HG03571 (cell line): ENCODE results near the gene SLC12A1.
"Not testable (repeated sequence)": the region's sequence is repeated elsewhere in the genome, so short reads cannot be mapped to it uniquely, and the experiment has no call there.

Experiments used
- ATAC-seq: cut with Tn5 transposase; IDR thresholded peaks from one replicate; pipeline ENCODE4 v1.9.1; 2021; ENCODE audit not compliant: unreplicated experiment

SLC12A1 gene

GRCh38 chr15:48306639-48307038, 100.5 kb downstream of the SLC12A1 start:
- ATAC-seq: no peak

- no peak for ATAC-seq
Measured at GRCh38 chr15:48307586-48307985, 101.5 kb downstream of the SLC12A1 start.

GRCh38 chr15:48309740-48310139, 103.6 kb downstream of the SLC12A1 start:
- no peak for ATAC-seq

GRCh38 chr15:48313216-48313615, 107.1 kb downstream of the SLC12A1 start:
- no peak for ATAC-seq

GRCh38 chr15:48315041-48315440, 108.9 kb downstream of the SLC12A1 start:
- ATAC-seq: no peak

GRCh38 chr15:48317221-48317620, 111.1 kb downstream of the SLC12A1 start:
- ATAC-seq: no peak

GRCh38 chr15:48318131-48318530, 112.0 kb downstream of the SLC12A1 start:
- no peak for ATAC-seq

GRCh38 chr15:48323294-48323693, 117.2 kb downstream of the SLC12A1 start:
- ATAC-seq: no peak

- ATAC-seq: no peak
Measured at GRCh38 chr15:48324949-48325348, 118.8 kb downstream of the SLC12A1 start.

GRCh38 chr15:48325400-48325799, 119.3 kb downstream of the SLC12A1 start:
- ATAC-seq: no peak

GRCh38 chr15:48326180-48326579, 120.1 kb downstream of the SLC12A1 start:
- not testable (repeated sequence) for ATAC-seq

GRCh38 chr15:48330105-48330785, 124.1 kb downstream of the SLC12A1 start:
- no peak for ATAC-seq

- ATAC-seq: peak; percentile 76
Measured at GRCh38 chr15:48330855-48331795, 125.0 kb downstream of the SLC12A1 start, which contains the start of gene DUT. Gene DUT (plus strand): TSS chr15:48331429. CDS start chr15:48331516, 87 bp downstream.

GRCh38 chr15:48331796-48332641, 125.9 kb downstream of the SLC12A1 start:
- peak; percentile 38 for ATAC-seq

GRCh38 chr15:48332642-48333034, 126.5 kb downstream of the SLC12A1 start:
- ATAC-seq: no peak

GRCh38 chr15:48333540-48333939, 127.4 kb downstream of the SLC12A1 start:
- no peak for ATAC-seq

- no peak for ATAC-seq
Measured at GRCh38 chr15:48334260-48334659, 128.2 kb downstream of the SLC12A1 start.

- no peak for ATAC-seq
Measured at GRCh38 chr15:48336940-48337339, 130.8 kb downstream of the SLC12A1 start.

GRCh38 chr15:48337607-48338006, 131.5 kb downstream of the SLC12A1 start:
- ATAC-seq: no peak

GRCh38 chr15:48340111-48340510, 134.0 kb downstream of the SLC12A1 start:
- no peak for ATAC-seq

GRCh38 chr15:48343865-48344264, 137.8 kb downstream of the SLC12A1 start:
- no peak for ATAC-seq
